IMR-90 (cell line): Measurements from ENCODE around the gene PDGFRA. TPM values are rescaled to one million over a fixed set of nuclear protein-coding genes. Genes with fewer than 3 reads are reported as not detected.
"Not testable (repeated sequence)": the region's sequence is repeated elsewhere in the genome, so short reads cannot be mapped to it uniquely, and the experiment has no call there.

Experiments
- ATAC-seq: fragments of 200-7000 bp; cut with Tn5 transposase; 2 replicates; pipeline ENCODE4 v1.9.1; 2020; ENCODE audit warnings: low read depth, mild to moderate bottlenecking, moderate library complexity
- BruUV-seq: library from RNA; stranded (reverse); fragments of 400-500 nt; replicated peaks from 2 replicates; lab custom pipeline; 2021; lab: Mats Ljungman, UMichigan
- CTCF ChIA-PET: fragments of 300-600 bp; formaldehyde crosslinking; extraction: SDS; loops from one replicate; lab custom pipeline; 2021; ENCODE audit warnings: antibody characterized with exemption; lab: Yijun Ruan, JAX
- POLR2A ChIA-PET: fragments of 300-600 bp; sonication (Branson Sonifier 250); formaldehyde crosslinking; loops from one replicate; lab custom pipeline; 2022; ENCODE audit warnings: antibody characterized with exemption; ENCODE audit not compliant: unreplicated experiment; lab: Charles Lee
- DNase-seq: peaks from one replicate; pipeline ENCODE4 v3.0.0; 2013
- H2AFZ ChIP-seq: replicated peaks from 2 replicates; pipeline ENCODE3; 2013; ENCODE audit warnings: low read length, mild to moderate bottlenecking; ENCODE audit not compliant: poor library complexity
- H2AK5ac ChIP-seq: 2 replicates; pipeline ENCODE4 v1.6.1; 2013; ENCODE audit warnings: low read depth, low read length, inconsistent platforms
- H2AK9ac ChIP-seq: replicated peaks from 2 replicates; pipeline ENCODE3; 2013; ENCODE audit warnings: mild to moderate bottlenecking, low read depth, low read length, moderate library complexity; ENCODE audit not compliant: poor library complexity
- H2BK120ac ChIP-seq: 2 replicates; pipeline ENCODE4 v1.6.1; 2013; ENCODE audit warnings: low read depth, low read length, inconsistent platforms
- H2BK15ac ChIP-seq: 3 replicates; pipeline ENCODE4 v1.6.1; 2013; ENCODE audit warnings: low read depth, low read length, inconsistent platforms
- H2BK20ac ChIP-seq: 2 replicates; pipeline ENCODE4 v1.6.1; 2013; ENCODE audit warnings: low read depth, mild to moderate bottlenecking, inconsistent platforms, low read length, moderate library complexity
- H2BK5ac ChIP-seq: 2 replicates; pipeline ENCODE4 v1.6.1; 2013; ENCODE audit warnings: mild to moderate bottlenecking, low read depth, low read length, inconsistent platforms; ENCODE audit not compliant: poor library complexity, severe bottlenecking
- H3K14ac ChIP-seq: replicated peaks from 2 replicates; pipeline ENCODE4 v1.6.1; 2013; ENCODE audit warnings: low read depth, low read length, inconsistent platforms
- H3K18ac ChIP-seq: 2 replicates; pipeline ENCODE4 v1.6.1; 2013; ENCODE audit warnings: low read depth, low read length, control low read depth
- H3K23ac ChIP-seq: 2 replicates; pipeline ENCODE4 v1.6.1; 2013; ENCODE audit warnings: low read depth, low read length, inconsistent platforms
- H3K27ac ChIP-seq: 2 replicates; pipeline ENCODE4 v1.5.1; 2013; ENCODE audit warnings: mild to moderate bottlenecking, control low read depth, low read length; ENCODE audit not compliant: insufficient read depth
- H3K27me3 ChIP-seq: 2 replicates; pipeline ENCODE4 v1.6.1; 2013; ENCODE audit warnings: low read length; ENCODE audit not compliant: control insufficient read depth, insufficient read depth
- H3K36me3 ChIP-seq: 2 replicates; pipeline ENCODE4 v1.6.1; 2013; ENCODE audit warnings: low read length, mixed read lengths; ENCODE audit not compliant: control insufficient read depth, insufficient read depth
- H3K4ac ChIP-seq: 2 replicates; pipeline ENCODE4 v1.6.1; 2013; ENCODE audit warnings: low read depth, low read length, inconsistent platforms
- H3K4me1 ChIP-seq: 2 replicates; pipeline ENCODE4 v1.6.1; 2013; ENCODE audit warnings: low read length, mixed read lengths; ENCODE audit not compliant: control insufficient read depth, insufficient read depth
- H3K4me2 ChIP-seq: 2 replicates; pipeline ENCODE4 v1.6.1; 2013; ENCODE audit warnings: low read depth, mild to moderate bottlenecking, control low read depth, low read length, moderate library complexity
- H3K4me3 ChIP-seq: 2 replicates; pipeline ENCODE4 v1.5.1; 2013; ENCODE audit warnings: low read depth, mild to moderate bottlenecking, control low read depth, low read length, moderate library complexity; ENCODE audit not compliant: insufficient read depth
- H3K56ac ChIP-seq: 2 replicates; pipeline ENCODE4 v1.6.1; 2013; ENCODE audit warnings: low read length, inconsistent platforms; ENCODE audit not compliant: insufficient read depth; ENCODE audit errors: extremely low read depth
- H3K79me1 ChIP-seq, 2 experiments: 2 replicates each; pipeline ENCODE4 v1.6.1; 2013; ENCODE audit warnings: low read length in 2 of 2, inconsistent platforms in 1 of 2, low read depth in 1 of 2
- H3K9ac ChIP-seq: 2 replicates; pipeline ENCODE4 v1.6.1; 2013; ENCODE audit warnings: low read depth, low read length, control low read depth
- H3K9me1 ChIP-seq: 2 replicates; pipeline ENCODE4 v1.6.1; 2013; ENCODE audit warnings: low read length, inconsistent platforms; ENCODE audit not compliant: insufficient read depth
- H3K9me3 ChIP-seq: 2 replicates; pipeline ENCODE4 v1.6.1; 2013; ENCODE audit warnings: low read length; ENCODE audit not compliant: control insufficient read depth, insufficient read depth
- H4K20me1 ChIP-seq: 2 replicates; pipeline ENCODE4 v1.6.1; 2013; ENCODE audit warnings: low read length, inconsistent platforms; ENCODE audit not compliant: insufficient read depth
- H4K5ac ChIP-seq: 2 replicates; pipeline ENCODE4 v1.6.1; 2013; ENCODE audit warnings: mild to moderate bottlenecking, low read depth, low read length, control low read depth
- H4K8ac ChIP-seq, 2 experiments: 2 replicates each; pipeline ENCODE4 v1.6.1; 2013; ENCODE audit warnings: low read depth in 2 of 2, low read length in 2 of 2, control low read depth in 1 of 2, inconsistent platforms in 1 of 2
- H4K91ac ChIP-seq: 2 replicates; pipeline ENCODE4 v1.6.1; 2013; ENCODE audit warnings: low read depth, low read length, inconsistent platforms; ENCODE audit not compliant: insufficient read depth
- WGBS, 2 experiments: methylation state at CpG; one replicate each; pipeline versions ENCODE4 v1.1.5 to v1.1.7; 2013; ENCODE audit warnings: missing lambda C conversion rate in 2 of 2; ENCODE audit not compliant: insufficient read length in 1 of 2; ENCODE audit errors: extremely low coverage in 2 of 2; 5-methylcytosine and 5-hydroxymethylcytosine counted together
- dilution Hi-C: fragments of 300-500 bp; cut with HindIII; formaldehyde crosslinking; loops from one replicate; pipeline ENCODE4 v1.14.3; 2018; ENCODE audit warnings: low sequenced_read_pairs; ENCODE audit not compliant: unreplicated experiment
- in situ Hi-C: fragments of 300-500 bp; cut with MboI; formaldehyde crosslinking; loops from 3 replicates; pipeline ENCODE4 v1.14.3; 2019; ENCODE audit warnings: low sequenced_read_pairs, inconsistent platforms, mixed read lengths
- intact Hi-C: fragments of 100-400 bp; cut with micrococcal nuclease; formaldehyde crosslinking; loops from 2 replicates; pipeline ENCODE4 v1.10.0; 2022
- polyA plus RNA-seq, 3 experiments: library from polyadenylated mRNA; depleted of rRNA; stranded (reverse); fragments of >200 nt; gene quantifications; 2 replicates each; pipeline ENCODE4 v1.2.3, GENCODE V29; 2012; ENCODE audit warnings: low replicate concordance in 1 of 3
- total RNA-seq: library from RNA; depleted of rRNA; stranded (reverse); fragments of >200 nt; gene quantifications from 2 replicates; pipeline ENCODE4 v1.2.3, GENCODE V29; 2012

Gene PDGFRA
- total and polyA plus RNA-seq, 2 of the 4 experiments (the other 2 are of a cell fraction), result 60.8 to 168 TPM

- H2BK120ac ChIP-seq, H3K27me3 ChIP-seq, H2BK20ac ChIP-seq, H3K4me3 ChIP-seq, H3K4me1 ChIP-seq, H4K91ac ChIP-seq, H3K4me2 ChIP-seq, BruUV-seq, H2AK9ac ChIP-seq, POLR2A ChIA-PET, H2AK5ac ChIP-seq, H3K18ac ChIP-seq, H3K27ac ChIP-seq, H3K9ac ChIP-seq, H3K14ac ChIP-seq, H3K23ac ChIP-seq, ATAC-seq, H2BK15ac ChIP-seq, H4K8ac ChIP-seq, H2AFZ ChIP-seq, H3K4ac ChIP-seq, H3K56ac ChIP-seq, DNase-seq, CTCF ChIA-PET, H4K5ac ChIP-seq, intact Hi-C loops, H2BK5ac ChIP-seq, dilution Hi-C loops, H3K9me1 ChIP-seq: not testable (repeated sequence)
- in situ Hi-C loops, result loop anchor here (25.0 kb wide), 1 partner anchor 1704 kb away; no protein-coding TSS in a partner anchor
- peaks cover 65% of the 10 kb centered on the region for H4K20me1 ChIP-seq
- H3K9me3 ChIP-seq, result peaks cover 14% of the 10 kb centered on the region
- peaks cover 27 to 54% of the 10 kb centered on the region in 2 experiments for H3K79me1 ChIP-seq
- WGBS, 2 experiments, result 100% methylated on average over 1 of the region's 3 CpGs; no CpG with 5 or more reads in 1 of the 2 experiments
- H3K36me3 ChIP-seq, result peaks cover 39% of the 10 kb centered on the region
Measured at GRCh38 chr4:54241268-54241823, 12.3 kb downstream of the PDGFRA start.

GRCh38 chr4:54243541-54243940 lies 14.4 kb downstream of the PDGFRA start:
- H3K4me3 ChIP-seq, H3K4me2 ChIP-seq, DNase-seq, H2BK20ac ChIP-seq, H2BK120ac ChIP-seq, H2BK5ac ChIP-seq, H3K56ac ChIP-seq, H3K9ac ChIP-seq, H2AK5ac ChIP-seq, H3K9me1 ChIP-seq, BruUV-seq, H3K27ac ChIP-seq, H3K27me3 ChIP-seq, H3K4ac ChIP-seq, H2AFZ ChIP-seq, H2AK9ac ChIP-seq, H4K91ac ChIP-seq, H3K14ac ChIP-seq, H3K23ac ChIP-seq, H4K8ac ChIP-seq, H3K4me1 ChIP-seq, H4K5ac ChIP-seq, H2BK15ac ChIP-seq, CTCF ChIA-PET, H3K18ac ChIP-seq, dilution Hi-C loops, ATAC-seq, intact Hi-C loops, POLR2A ChIA-PET: not testable (repeated sequence)
- in situ Hi-C loops, result loop anchor here (25.0 kb wide), 1 partner anchor 1706 kb away; no protein-coding TSS in a partner anchor
- Histone ChIP-seq H4K20me1 (peaks cover 44% of the 10 kb centered on the region), H3K79me1 (peaks cover 19 to 35% of the 10 kb centered on the region in 2 experiments), H3K36me3 (peaks cover 30% of the 10 kb centered on the region), H3K9me3 (peaks cover 14% of the 10 kb centered on the region)
- no CpG with 5 or more reads among the region's 15 CpGs for WGBS, 2 experiments
